Activated B cell treated with CpG ODN at 0.5 μM for 24 hours (primary cell): ENCODE results near the gene GAPVD1. TPM values are rescaled to one million over a fixed set of nuclear protein-coding genes. Genes with fewer than 3 reads are reported as not detected.

ENCODE experiments used
- ATAC-seq: fragments of 200-7000 bp; cut with Tn5 transposase; one replicate; pipeline ENCODE4 v1.10.0; 2021; ENCODE audit warnings: low read depth, mild to moderate bottlenecking, moderate library complexity
- CTCF ChIA-PET: fragments of 350-600 bp; sonication (Branson Sonifier 250); formaldehyde crosslinking; loops from one replicate; lab custom pipeline; 2021; ENCODE audit warnings: antibody characterized with exemption; lab: Charles Lee
- POLR2A ChIA-PET: fragments of 350-600 bp; sonication (Branson Sonifier 250); formaldehyde crosslinking; loops from one replicate; lab custom pipeline; 2021; ENCODE audit warnings: antibody characterized with exemption; lab: Charles Lee
- DNase-seq: peaks from one replicate; pipeline ENCODE4 v3.0.0; 2022
- H3K27ac Mint-ChIP-seq: one replicate; pipeline ENCODE4 v1.8.0; 2020; ENCODE audit warnings: mixed read lengths
- H3K27me3 Mint-ChIP-seq: one replicate; pipeline ENCODE4 v1.8.0; 2021; ENCODE audit warnings: mixed read lengths
- H3K36me3 Mint-ChIP-seq: one replicate; pipeline ENCODE4 v1.8.0; 2021; ENCODE audit warnings: low read depth, mixed read lengths
- H3K4me1 Mint-ChIP-seq: one replicate; pipeline ENCODE4 v1.8.0; 2021; ENCODE audit warnings: mixed read lengths
- H3K4me3 Mint-ChIP-seq: one replicate; pipeline ENCODE4 v1.8.0; 2020; ENCODE audit warnings: mild to moderate bottlenecking, mixed read lengths
- H3K9me3 Mint-ChIP-seq: one replicate; pipeline ENCODE4 v1.8.0; 2020; ENCODE audit warnings: mixed read lengths
- intact Hi-C: fragments of 100-400 bp; cut with micrococcal nuclease; formaldehyde crosslinking; loops from one replicate; pipeline ENCODE4 v1.15.1; 2024
- total RNA-seq: library from RNA; stranded (reverse); gene quantifications from 2 replicates; pipeline ENCODE4 v1.2.3, GENCODE V29; 2022
- TF ChIP-seq, protein P1 (sequence below): fragments of 200-600 bp; IDR thresholded peaks from one replicate; pipeline ENCODE4 v1.8.0; 2022; ENCODE audit warnings: antibody characterized with exemption, mild to moderate bottlenecking

GAPVD1 gene
- total RNA-seq, 1 donor from 2014 or later, result 53.9 TPM

DNA sequence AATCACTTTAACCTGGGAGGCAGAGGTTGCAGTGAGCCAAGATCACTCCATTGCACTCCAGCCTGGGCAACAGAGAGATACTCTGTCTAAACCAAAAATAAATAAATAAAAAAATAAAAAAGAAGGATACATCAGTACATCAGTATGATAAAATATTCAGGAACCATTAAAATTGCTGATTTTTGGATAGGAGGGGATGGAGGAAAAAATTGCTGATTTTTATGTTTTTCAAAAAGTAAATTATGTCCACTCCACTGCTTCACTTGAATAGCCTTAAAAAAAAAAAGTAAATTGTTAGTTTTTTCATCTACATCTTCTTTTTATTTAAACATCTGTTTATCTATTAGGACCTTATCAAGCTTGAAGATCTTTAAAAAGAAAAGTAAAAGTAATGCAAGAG is 7.4 kb upstream of the GAPVD1 start:
- intact Hi-C loops, result loop anchor here (1.0 kb wide), 1 partner anchor 32 kb away; no protein-coding TSS in a partner anchor
- TF ChIP-seq, protein P1, sequence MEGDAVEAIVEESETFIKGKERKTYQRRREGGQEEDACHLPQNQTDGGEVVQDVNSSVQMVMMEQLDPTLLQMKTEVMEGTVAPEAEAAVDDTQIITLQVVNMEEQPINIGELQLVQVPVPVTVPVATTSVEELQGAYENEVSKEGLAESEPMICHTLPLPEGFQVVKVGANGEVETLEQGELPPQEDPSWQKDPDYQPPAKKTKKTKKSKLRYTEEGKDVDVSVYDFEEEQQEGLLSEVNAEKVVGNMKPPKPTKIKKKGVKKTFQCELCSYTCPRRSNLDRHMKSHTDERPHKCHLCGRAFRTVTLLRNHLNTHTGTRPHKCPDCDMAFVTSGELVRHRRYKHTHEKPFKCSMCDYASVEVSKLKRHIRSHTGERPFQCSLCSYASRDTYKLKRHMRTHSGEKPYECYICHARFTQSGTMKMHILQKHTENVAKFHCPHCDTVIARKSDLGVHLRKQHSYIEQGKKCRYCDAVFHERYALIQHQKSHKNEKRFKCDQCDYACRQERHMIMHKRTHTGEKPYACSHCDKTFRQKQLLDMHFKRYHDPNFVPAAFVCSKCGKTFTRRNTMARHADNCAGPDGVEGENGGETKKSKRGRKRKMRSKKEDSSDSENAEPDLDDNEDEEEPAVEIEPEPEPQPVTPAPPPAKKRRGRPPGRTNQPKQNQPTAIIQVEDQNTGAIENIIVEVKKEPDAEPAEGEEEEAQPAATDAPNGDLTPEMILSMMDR, result no peak
- Mint-ChIP-seq H3K27ac (no peak overlapping the region), H3K9me3 (no peaks in the 10 kb centered on the region), H3K4me3 (no peak overlapping the region), H3K27me3 (peaks cover 2% of the 10 kb centered on the region), H3K4me1 (peaks cover under 1% of the 10 kb centered on the region), H3K36me3 (no peaks in the 10 kb centered on the region)
- ChIA-PET CTCF (no interaction called here), POLR2A (no interaction called here)
- ATAC-seq, result no peak
- no peak for DNase-seq

DNA sequence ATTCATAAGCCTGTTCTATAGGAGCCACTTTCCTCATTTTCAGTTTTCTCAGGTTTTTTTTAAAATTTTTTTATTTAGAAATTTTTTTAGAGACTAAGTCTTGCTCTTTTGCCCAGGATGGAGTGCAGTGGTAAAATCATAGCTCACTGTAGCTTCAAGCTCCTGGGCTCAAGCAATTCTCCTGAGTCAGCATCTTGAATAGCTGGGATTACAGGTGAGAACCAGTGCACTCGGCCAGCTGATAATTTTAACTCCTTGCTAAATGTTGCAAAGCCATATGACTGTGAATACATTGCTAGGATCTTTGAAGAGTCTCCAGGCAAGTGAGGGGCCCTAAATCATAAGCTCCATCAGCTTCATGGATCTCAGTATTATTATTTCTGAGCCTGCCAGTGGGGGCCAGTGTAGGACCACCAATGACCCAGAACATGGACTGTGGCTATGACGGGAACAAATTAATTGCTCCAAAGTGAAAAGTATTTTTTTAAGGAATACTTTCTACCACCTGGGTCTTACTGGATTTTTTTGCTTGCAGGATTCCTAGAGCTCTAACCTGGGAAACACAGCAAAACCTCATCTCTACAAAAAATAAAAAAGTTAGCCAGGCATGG is 5.7 kb upstream of the GAPVD1 start:
- CTCF ChIA-PET, result no interaction called here
- peaks cover 9% of the 10 kb centered on the region for H3K4me1 Mint-ChIP-seq
- intact Hi-C loops, result loop anchor here (1.0 kb wide), 1 partner anchor 118 kb away; no protein-coding TSS in a partner anchor
- POLR2A ChIA-PET, result interaction anchor here (2.4 kb wide), 1 partner anchor 14 kb away, joined by 18 read pairs; the partner anchor contains the start of gene HSPA5
- no peak overlapping the region for H3K4me3 Mint-ChIP-seq
- ATAC-seq, result no peak
- no peaks in the 10 kb centered on the region for H3K9me3 Mint-ChIP-seq
- peaks cover 2% of the 10 kb centered on the region for H3K27me3 Mint-ChIP-seq
- H3K27ac Mint-ChIP-seq, result no peak overlapping the region
- no peaks in the 10 kb centered on the region for H3K36me3 Mint-ChIP-seq
- no peak for DNase-seq
- TF ChIP-seq, protein P1, result no peak

DNA sequence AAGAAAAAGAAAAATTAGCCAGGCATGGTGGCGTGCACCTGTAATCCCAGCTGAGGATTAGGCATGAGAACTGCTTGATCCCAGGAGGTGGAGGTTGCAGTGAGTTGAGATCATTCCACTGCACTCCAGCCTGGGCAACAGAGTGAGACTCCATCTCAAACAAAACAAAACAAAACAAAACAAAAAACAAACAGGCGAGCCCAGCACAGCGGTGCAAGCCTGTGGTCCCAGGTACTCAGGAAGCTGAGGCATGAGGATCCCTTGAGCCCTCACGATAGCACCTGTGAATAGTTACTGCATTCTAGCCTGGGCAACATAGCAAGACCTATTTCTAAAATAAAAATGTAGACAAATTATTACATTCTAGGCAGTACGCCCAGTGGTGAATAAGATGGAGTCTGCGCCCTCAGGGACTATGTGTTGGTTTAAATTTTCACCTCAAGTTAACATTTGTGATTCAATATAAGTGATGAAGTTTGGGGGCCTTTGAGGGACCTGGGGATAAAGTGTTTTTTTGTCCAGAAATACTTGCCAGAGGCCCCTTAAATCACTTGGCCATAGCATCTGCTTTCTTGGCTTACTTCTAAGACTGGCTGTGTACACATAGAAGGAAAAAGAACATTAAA is 3.4 kb upstream of the GAPVD1 start:
- no peak overlapping the region for H3K4me3 Mint-ChIP-seq
- no peak for ATAC-seq
- CTCF ChIA-PET, result no interaction called here

DNA sequence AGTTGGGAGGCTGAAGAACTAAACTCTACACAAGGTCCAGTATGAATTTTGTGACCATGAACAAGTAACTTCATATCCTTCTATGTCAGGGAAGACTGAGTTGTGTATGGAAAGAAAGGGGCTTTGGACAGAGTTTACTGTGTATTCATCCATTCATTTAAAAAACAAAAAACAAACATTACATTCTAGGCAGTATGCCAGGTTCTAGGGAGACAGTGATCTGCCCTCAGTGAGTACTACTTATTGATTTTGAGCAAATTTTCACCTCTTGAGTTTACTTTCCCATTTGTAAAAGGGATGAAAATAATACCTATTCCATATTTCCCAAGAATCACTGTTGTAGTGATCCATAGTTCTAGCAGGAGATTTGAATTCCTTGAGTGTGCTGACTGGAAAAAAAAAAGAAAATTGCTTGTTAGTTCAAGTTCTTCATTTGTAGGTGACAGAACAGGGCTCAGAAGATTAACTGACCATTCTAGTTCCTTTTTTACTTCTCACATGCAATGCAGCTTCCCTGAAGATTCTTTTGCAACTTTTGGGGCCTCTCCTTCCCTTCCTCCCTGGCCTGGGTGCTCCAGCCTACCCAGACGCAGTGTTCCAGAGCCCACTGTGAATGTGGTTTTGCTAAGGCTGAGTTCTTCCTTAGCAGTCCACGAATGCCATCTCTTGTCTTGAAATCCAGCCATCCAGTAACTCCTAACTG is 2.6 kb upstream of the GAPVD1 start:
- H3K4me1 Mint-ChIP-seq, result peaks cover 32% of the 10 kb centered on the region
- TF ChIP-seq, protein P1, result no peak
- DNase-seq (no peak), ATAC-seq (no peak)
- peaks cover 2% of the 10 kb centered on the region for H3K27me3 Mint-ChIP-seq
- peak overlapping the region; percentile 36 for H3K27ac Mint-ChIP-seq
- H3K36me3 Mint-ChIP-seq, result peaks cover 11% of the 10 kb centered on the region
- CTCF ChIA-PET, result no interaction called here
- no peaks in the 10 kb centered on the region for H3K9me3 Mint-ChIP-seq
- POLR2A ChIA-PET, result interaction anchor here (7.2 kb wide), 1 partner anchor 16 kb away, joined by 201 read pairs; the partner anchor contains the start of gene HSPA5
- intact Hi-C loops, result no loop called here
- H3K4me3 Mint-ChIP-seq, result no peak overlapping the region

More for the DNA sequence above, 3.4 kb upstream of the GAPVD1 start:
- Mint-ChIP-seq H3K27me3 (peaks cover 2% of the 10 kb centered on the region), H3K4me1 (peaks cover 26% of the 10 kb centered on the region), H3K27ac (no peak overlapping the region), H3K9me3 (no peaks in the 10 kb centered on the region), H3K36me3 (peaks cover 7% of the 10 kb centered on the region)
- TF ChIP-seq, protein P1, result no peak
- intact Hi-C loops, result no loop called here
- no peak for DNase-seq
- POLR2A ChIA-PET, result interaction anchor here (0.7 to 1.0 kb wide), 2 partner anchors 17 to 18 kb away, joined by 3 read pairs; no protein-coding TSS in a partner anchor
